H9 (cell line): Measurements from ENCODE around the gene SLC6A8. TPM values are rescaled to one million over a fixed set of nuclear protein-coding genes. Genes with fewer than 3 reads are reported as not detected.

Experiments used
- DNase-seq: peaks from one replicate; pipeline ENCODE4 v3.0.0-alpha.2; 2017
- H2AFZ ChIP-seq: one replicate; pipeline ENCODE4 v1.6.1; 2013; ENCODE audit warnings: mild to moderate bottlenecking, low read length, control low read depth, moderate library complexity
- H2AK5ac ChIP-seq: 2 replicates; pipeline ENCODE4 v1.6.1; 2013; ENCODE audit warnings: low read length, control low read depth, mixed read lengths; ENCODE audit not compliant: insufficient read length
- H2BK120ac ChIP-seq: one replicate; pipeline ENCODE4 v1.6.1; 2013; ENCODE audit warnings: low read depth, mild to moderate bottlenecking, low read length, control low read depth, inconsistent platforms; ENCODE audit not compliant: poor library complexity, severe bottlenecking
- H2BK12ac ChIP-seq: 2 replicates; pipeline ENCODE4 v1.6.1; 2013; ENCODE audit warnings: low read length, control low read depth, mixed read lengths, low read depth; ENCODE audit not compliant: insufficient read length
- H2BK15ac ChIP-seq: 2 replicates; pipeline ENCODE4 v1.6.1; 2013; ENCODE audit warnings: low read depth, low read length, control low read depth
- H2BK20ac ChIP-seq: one replicate; pipeline ENCODE4 v1.6.1; 2013; ENCODE audit warnings: low read depth, mild to moderate bottlenecking, low read length, control low read depth, inconsistent platforms; ENCODE audit not compliant: poor library complexity, severe bottlenecking
- H2BK5ac ChIP-seq: 2 replicates; pipeline ENCODE4 v1.6.1; 2013; ENCODE audit warnings: low read length, control low read depth, mixed read lengths; ENCODE audit not compliant: insufficient read length
- H3K14ac ChIP-seq: 2 replicates; pipeline ENCODE4 v1.6.1; 2013; ENCODE audit warnings: low read length, control low read depth; ENCODE audit not compliant: insufficient read depth
- H3K18ac ChIP-seq: 2 replicates; pipeline ENCODE4 v1.6.1; 2013; ENCODE audit warnings: low read depth, mild to moderate bottlenecking, mixed read lengths, low read length, control low read depth; ENCODE audit not compliant: insufficient read length
- H3K23ac ChIP-seq: 2 replicates; pipeline ENCODE4 v1.6.1; 2013; ENCODE audit warnings: low read length, control low read depth, mixed read lengths, low read depth; ENCODE audit not compliant: insufficient read length
- H3K23me2 ChIP-seq: 2 replicates; pipeline ENCODE4 v1.6.1; 2013; ENCODE audit warnings: low read depth, mild to moderate bottlenecking, mixed read lengths, low read length, control low read depth; ENCODE audit not compliant: insufficient read length, poor library complexity, severe bottlenecking
- H3K27ac ChIP-seq: 2 replicates; pipeline ENCODE4 v1.5.1; 2013; ENCODE audit warnings: low read length, control low read depth, mixed read lengths, low read depth; ENCODE audit not compliant: insufficient read length
- H3K27me3 ChIP-seq: 2 replicates; pipeline ENCODE4 v1.6.1; 2013; ENCODE audit warnings: low read length, control low read depth, inconsistent platforms; ENCODE audit not compliant: insufficient read depth
- H3K4ac ChIP-seq: 2 replicates; pipeline ENCODE4 v1.6.1; 2013; ENCODE audit warnings: low read depth, mild to moderate bottlenecking, control low read depth, inconsistent platforms, low read length, moderate library complexity
- H3K4me1 ChIP-seq: 2 replicates; pipeline ENCODE4 v1.6.1; 2013; ENCODE audit warnings: low read length, control low read depth, inconsistent platforms; ENCODE audit not compliant: insufficient read depth
- H3K4me2 ChIP-seq: 2 replicates; pipeline ENCODE4 v1.6.1; 2013; ENCODE audit warnings: low read length, control low read depth, mixed read lengths; ENCODE audit not compliant: insufficient read length, insufficient read depth
- H3K56ac ChIP-seq: 2 replicates; pipeline ENCODE4 v1.6.1; 2013; ENCODE audit warnings: low read depth, mild to moderate bottlenecking, mixed read lengths, low read length, control low read depth; ENCODE audit not compliant: insufficient read length
- H3K79me1 ChIP-seq: 2 replicates; pipeline ENCODE4 v1.6.1; 2013; ENCODE audit warnings: low read depth, mild to moderate bottlenecking, moderate library complexity, low read length, control low read depth, inconsistent platforms; ENCODE audit not compliant: insufficient read depth, poor library complexity, severe bottlenecking
- H3K79me2 ChIP-seq: 2 replicates; pipeline ENCODE4 v1.6.1; 2013; ENCODE audit warnings: low read length, control low read depth, inconsistent platforms; ENCODE audit not compliant: insufficient read depth
- H3K9ac ChIP-seq: 2 replicates; pipeline ENCODE4 v1.6.1; 2013; ENCODE audit warnings: low read length, control low read depth, mixed read lengths; ENCODE audit not compliant: insufficient read length; ENCODE audit errors: extremely low read depth
- H3K9me3 ChIP-seq: one replicate; pipeline ENCODE4 v1.6.1; 2013; ENCODE audit warnings: low read depth, low read length, inconsistent platforms; ENCODE audit not compliant: control insufficient read depth
- H3T11ph ChIP-seq: one replicate; pipeline ENCODE4 v1.6.1; 2013; ENCODE audit warnings: mild to moderate bottlenecking, low read length, control low read depth, inconsistent platforms
- H4K20me1 ChIP-seq: one replicate; pipeline ENCODE4 v1.6.1; 2013; ENCODE audit not compliant: control insufficient read depth, insufficient read length, insufficient read depth
- H4K5ac ChIP-seq: 2 replicates; pipeline ENCODE4 v1.6.1; 2013; ENCODE audit warnings: low read depth, mild to moderate bottlenecking, mixed read lengths, low read length, control low read depth; ENCODE audit not compliant: insufficient read length
- H4K8ac ChIP-seq: replicated peaks from 2 replicates; pipeline ENCODE4 v1.6.1; 2013; ENCODE audit warnings: low read length, control low read depth, mixed read lengths, low read depth; ENCODE audit not compliant: insufficient read length
- H4K91ac ChIP-seq: 2 replicates; pipeline ENCODE4 v1.6.1; 2013; ENCODE audit warnings: low read depth, mild to moderate bottlenecking, moderate library complexity, mixed read lengths, low read length, control low read depth; ENCODE audit not compliant: insufficient read length
- H3K27ac Mint-ChIP-seq, 3 experiments: 2 replicates in 2 of 3; 3 replicates in 1 of 3; pipeline ENCODE4 v1.8.0; 2020 to 2021; ENCODE audit warnings: mixed read lengths in 3 of 3, mild to moderate bottlenecking in 1 of 3, moderate library complexity in 1 of 3
- H3K27me3 Mint-ChIP-seq: 2 replicates; pipeline ENCODE4 v1.8.0; 2021; ENCODE audit warnings: low read depth, mild to moderate bottlenecking, moderate library complexity, mixed read lengths
- H3K36me3 Mint-ChIP-seq, 3 experiments: 2 replicates in 2 of 3; 3 replicates in 1 of 3; pipeline ENCODE4 v1.8.0; 2020 to 2021; ENCODE audit warnings: low read depth in 3 of 3, mixed read lengths in 3 of 3; ENCODE audit not compliant: insufficient read depth in 1 of 3
- H3K4me1 Mint-ChIP-seq, 2 experiments: 2 replicates each; pipeline ENCODE4 v1.8.0; 2020; ENCODE audit warnings: mixed read lengths in 2 of 2
- H3K4me3 Mint-ChIP-seq, 2 experiments: 2 replicates in 1 of 2; 3 replicates in 1 of 2; pipeline ENCODE4 v1.8.0; 2020 to 2021; ENCODE audit warnings: mild to moderate bottlenecking in 2 of 2, mixed read lengths in 2 of 2, moderate library complexity in 1 of 2
- H3K9me3 Mint-ChIP-seq, 2 experiments: 2 replicates in 1 of 2; 3 replicates in 1 of 2; pipeline ENCODE4 v1.8.0; 2020; ENCODE audit warnings: mild to moderate bottlenecking in 2 of 2, mixed read lengths in 2 of 2, moderate library complexity in 1 of 2
- WGBS: extraction: QIAGEN DNeasy Blood & Tissue Kit; methylation state at CpG from one replicate; pipeline ENCODE4 v1.1.7; 2013; ENCODE audit warnings: missing lambda C conversion rate, low lambda C conversion rate, mixed read lengths; ENCODE audit not compliant: insufficient read length; ENCODE audit errors: extremely low coverage; 5-methylcytosine and 5-hydroxymethylcytosine counted together
- total RNA-seq: library from RNA; stranded (reverse); gene quantifications from 2 replicates; pipeline ENCODE4 v1.2.1, GENCODE V29; 2021
- TF ChIP-seq, protein P1 (sequence below): fragments of 200-600 bp; sonication (generic); conservative IDR thresholded peaks from 3 replicates; pipeline ENCODE4 v1.8.0; 2021; ENCODE audit warnings: antibody characterized with exemption, mild to moderate bottlenecking

The SLC6A8 gene
- total RNA-seq, 1 experiment from 2014 or later = 229 TPM

DNA sequence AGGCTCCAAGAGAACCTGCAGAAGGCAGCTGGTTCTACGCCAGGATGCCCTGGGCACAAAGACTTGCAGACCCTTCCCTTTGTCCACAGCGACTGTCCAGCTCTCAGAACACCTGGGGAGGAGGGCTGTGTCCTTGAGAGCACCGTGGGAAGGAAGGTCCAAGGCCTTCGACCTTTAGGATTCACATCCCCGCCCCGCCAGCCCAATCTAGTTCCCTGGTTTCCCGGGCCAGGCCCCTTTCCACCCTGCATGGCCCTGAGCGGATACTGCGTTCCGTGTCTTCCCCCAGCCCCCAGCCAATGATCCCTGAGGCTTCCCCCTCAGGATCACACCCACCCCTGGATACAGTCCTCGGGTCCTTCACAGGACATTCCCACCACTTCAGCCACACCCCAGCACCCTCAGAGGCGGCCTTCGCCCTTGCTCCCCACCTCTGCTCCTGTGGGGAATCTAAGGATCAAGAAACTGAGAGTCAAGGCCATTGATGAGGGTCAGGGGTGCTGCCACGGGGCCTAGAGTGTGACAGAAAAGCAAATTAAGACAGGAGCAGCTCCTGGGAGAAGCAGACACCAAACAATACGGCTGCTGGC lies 46.0 kb downstream of the SLC6A8 start:
- Mint-ChIP-seq H3K27me3 (no peaks in the 10 kb centered on the region; the same call in 1 of the 2 replicates), H3K4me3 (no peak overlapping the region), H3K9me3 (peaks cover 75 to 80% of the 10 kb centered on the region in 2 experiments), H3K36me3 (peaks cover 12 to 47% (median 33%) of the 10 kb centered on the region in 3 experiments), H3K27ac (no peak overlapping the region), H3K4me1 (peaks cover 7 to 8% of the 10 kb centered on the region in 2 experiments)
- Histone ChIP-seq H3K79me1 (no peaks in the 10 kb centered on the region), H3K23ac (no peak overlapping the region), H2BK20ac (no peak overlapping the region), H4K5ac (no peak overlapping the region), H3T11ph (no peak overlapping the region), H3K23me2 (no peaks in the 10 kb centered on the region), H4K8ac (no peak overlapping the region), H3K14ac (no peak overlapping the region), H3K18ac (no peak overlapping the region), H2AFZ (no peak overlapping the region), H3K9me3 (peaks cover 48% of the 10 kb centered on the region), H3K4me2 (no peak overlapping the region), H3K9ac (no peak overlapping the region), H4K20me1 (no peaks in the 10 kb centered on the region), H2BK15ac (no peak overlapping the region), H2BK120ac (no peak overlapping the region), H3K4ac (no peak overlapping the region), H3K27ac (no peak overlapping the region), H2BK12ac (no peak overlapping the region), H3K79me2 (no peaks in the 10 kb centered on the region), H4K91ac (no peak overlapping the region), H3K27me3 (no peaks in the 10 kb centered on the region), H3K56ac (no peak overlapping the region), H2AK5ac (no peak overlapping the region), H2BK5ac (no peak overlapping the region), H3K4me1 (no peaks in the 10 kb centered on the region)
- TF ChIP-seq, protein P1, sequence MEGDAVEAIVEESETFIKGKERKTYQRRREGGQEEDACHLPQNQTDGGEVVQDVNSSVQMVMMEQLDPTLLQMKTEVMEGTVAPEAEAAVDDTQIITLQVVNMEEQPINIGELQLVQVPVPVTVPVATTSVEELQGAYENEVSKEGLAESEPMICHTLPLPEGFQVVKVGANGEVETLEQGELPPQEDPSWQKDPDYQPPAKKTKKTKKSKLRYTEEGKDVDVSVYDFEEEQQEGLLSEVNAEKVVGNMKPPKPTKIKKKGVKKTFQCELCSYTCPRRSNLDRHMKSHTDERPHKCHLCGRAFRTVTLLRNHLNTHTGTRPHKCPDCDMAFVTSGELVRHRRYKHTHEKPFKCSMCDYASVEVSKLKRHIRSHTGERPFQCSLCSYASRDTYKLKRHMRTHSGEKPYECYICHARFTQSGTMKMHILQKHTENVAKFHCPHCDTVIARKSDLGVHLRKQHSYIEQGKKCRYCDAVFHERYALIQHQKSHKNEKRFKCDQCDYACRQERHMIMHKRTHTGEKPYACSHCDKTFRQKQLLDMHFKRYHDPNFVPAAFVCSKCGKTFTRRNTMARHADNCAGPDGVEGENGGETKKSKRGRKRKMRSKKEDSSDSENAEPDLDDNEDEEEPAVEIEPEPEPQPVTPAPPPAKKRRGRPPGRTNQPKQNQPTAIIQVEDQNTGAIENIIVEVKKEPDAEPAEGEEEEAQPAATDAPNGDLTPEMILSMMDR = no peak
- no CpG with 5 or more reads among the region's 15 CpGs for WGBS
- DNase-seq = no peak
